CD1c-positive myeloid dendritic cell (primary cell): ENCODE data around the gene ZNF219.
A peak's percentile ranks its signal among the peaks of the same experiment; 100 is the strongest.

Experiments
- DNase-seq: peaks from one replicate; pipeline ENCODE4 v3.0.0-alpha.2; 2016; ENCODE audit errors: extremely low spot score

Gene ZNF219

GRCh38 chr14:21087294-21088091, 11.0 kb downstream of the ZNF219 start:
- peak; percentile 96 for DNase-seq

- no peak for DNase-seq
Observed at GRCh38 chr14:21086908-21087293, 11.6 kb downstream of the ZNF219 start.

- DNase-seq: peak; percentile 75
Observed at GRCh38 chr14:21084998-21085853, 13.2 kb downstream of the ZNF219 start.

GRCh38 chr14:21084396-21084795, 14.1 kb downstream of the ZNF219 start:
- DNase-seq: no peak

GRCh38 chr14:21083565-21084325, 14.7 kb downstream of the ZNF219 start:
- DNase-seq: no peak

GRCh38 chr14:21081521-21082142, 16.8 kb downstream of the ZNF219 start:
- DNase-seq: no peak

GRCh38 chr14:21078726-21079125, 19.7 kb downstream of the ZNF219 start:
- DNase-seq: no peak

- DNase-seq: no peak
Observed at GRCh38 chr14:21078287-21078686, 20.2 kb downstream of the ZNF219 start.

- no peak for DNase-seq
Observed at GRCh38 chr14:21077672-21078071, 20.8 kb downstream of the ZNF219 start.

GRCh38 chr14:21075719-21076437, 22.6 kb downstream of the ZNF219 start:
- no peak for DNase-seq

GRCh38 chr14:21074398-21075272, 23.8 kb downstream of the ZNF219 start:
- no peak for DNase-seq

GRCh38 chr14:21073921-21074320, 24.5 kb downstream of the ZNF219 start:
- no peak for DNase-seq

- DNase-seq: no peak
Observed at GRCh38 chr14:21072781-21073339, 25.6 kb downstream of the ZNF219 start.

GRCh38 chr14:21072031-21072473, 26.4 kb downstream of the ZNF219 start:
- peak; percentile 82 for DNase-seq

- peak; percentile 85 for DNase-seq
Observed at GRCh38 chr14:21071225-21072030, 27.0 kb downstream of the ZNF219 start.

GRCh38 chr14:21070610-21071224, 27.7 kb downstream of the ZNF219 start:
- DNase-seq: peak; percentile 67

- DNase-seq: peak; percentile 60
Observed at GRCh38 chr14:21070083-21070609, 28.3 kb downstream of the ZNF219 start, which contains the start of gene ARHGEF40. TSS of gene ARHGEF40 (plus strand) at chr14:21070304. CDS start at chr14:21070397, 93 bp downstream.
